Vagina (tissue), 2 donors: ENCODE measurements around the gene CCDC32. TPM values are rescaled to one million over a fixed set of nuclear protein-coding genes. Genes with fewer than 3 reads are reported as not detected.

Experiments
- DNase-seq, 2 donors: peaks; one replicate each; pipeline ENCODE4 v3.0.0-alpha.2; 2017; ENCODE audit errors: extremely low spot score in 2 of 2
- H3K27ac ChIP-seq: fragments of 200-600 bp; sonication (generic); one replicate; pipeline ENCODE4 v1.5.1; 2019
- H3K27me3 ChIP-seq: fragments of 200-600 bp; sonication (generic); one replicate; pipeline ENCODE4 v1.5.1; 2019
- H3K36me3 ChIP-seq, 2 donors: fragments of 200-600 bp; sonication (generic); one replicate each; pipeline ENCODE4 v1.5.1; 2017 to 2019
- H3K4me1 ChIP-seq: fragments of 200-600 bp; sonication (generic); one replicate; pipeline ENCODE4 v1.5.1; 2019
- H3K4me3 ChIP-seq, 2 donors: fragments of 200-600 bp; sonication (generic); 1 replicate in 1 of 2; 2 replicates in 1 of 2; pipeline ENCODE4 v1.5.1; 2016 to 2019
- H3K9me3 ChIP-seq: fragments of 200-600 bp; sonication (generic); one replicate; pipeline ENCODE4 v1.5.1; 2019
- CTCF ChIP-seq, 3 experiments: fragments of 450-650 bp in 2 of 3; fragments of 200-600 bp in 1 of 3; sonication (generic) in 1 of 3; IDR thresholded peaks; one replicate each; pipeline ENCODE4 v1.5.1; 2017 to 2019; ENCODE audit warnings: antibody characterized with exemption in 3 of 3, mild to moderate bottlenecking in 2 of 3, moderate library complexity in 2 of 3
- POLR2A ChIP-seq, 2 donors: fragments of 450-650 bp; IDR thresholded peaks; one replicate each; pipeline ENCODE4 v1.6.1; 2017; ENCODE audit warnings: antibody characterized with exemption in 2 of 2, mild to moderate bottlenecking in 2 of 2, moderate library complexity in 2 of 2
- POLR2AphosphoS5 ChIP-seq, 2 donors: sonication (generic); formaldehyde crosslinking; IDR thresholded peaks; one replicate each; pipeline ENCODE4 v1.9.0; 2017; ENCODE audit warnings: antibody characterized with exemption in 2 of 2, mild to moderate bottlenecking in 2 of 2, low read depth in 1 of 2; ENCODE audit not compliant: insufficient read depth in 1 of 2
- intact Hi-C: fragments of 100-400 bp; cut with DNase I; formaldehyde crosslinking; loops from one replicate; pipeline ENCODE4 v1.15.1; 2023
- small RNA-seq: library from RNA; depleted of rRNA; stranded (forward); fragments of <200 nt; gene quantifications from one replicate; pipeline ENCODE3, GENCODE V24; 2016
- total RNA-seq: library from RNA; depleted of rRNA; stranded (reverse); fragments of >200 nt; gene quantifications from one replicate; pipeline ENCODE4 v1.2.3, GENCODE V29; 2016

Gene CCDC32
- total RNA-seq, 1 donor from 2014 or later, result 20.6 TPM

- H3K27me3 ChIP-seq, result no peaks in the 10 kb centered on the region
- H3K4me1 ChIP-seq, result peaks cover 33% of the 10 kb centered on the region
- H3K36me3 ChIP-seq, result no peaks in the 10 kb centered on the region
- H3K9me3 ChIP-seq, result no peaks in the 10 kb centered on the region
- no peak overlapping the region for H3K27ac ChIP-seq
- DNase-seq, result no peak
- TF ChIP-seq POLR2A (IDR thresholded peaks at IDR 0.05) (no peak), POLR2AphosphoS5 (IDR thresholded peaks at IDR 0.05; ENCODE audit: insufficient read depth in 1 of 2, low read depth in 1 of 2) (no peak), CTCF (IDR thresholded peaks at IDR 0.05) (no peak)
- intact Hi-C loops, result no loop called here
- H3K4me3 ChIP-seq, result no peak overlapping the region
Measured at GRCh38 chr15:40510201-40510600, 54.6 kb downstream of the CCDC32 start.

DNA sequence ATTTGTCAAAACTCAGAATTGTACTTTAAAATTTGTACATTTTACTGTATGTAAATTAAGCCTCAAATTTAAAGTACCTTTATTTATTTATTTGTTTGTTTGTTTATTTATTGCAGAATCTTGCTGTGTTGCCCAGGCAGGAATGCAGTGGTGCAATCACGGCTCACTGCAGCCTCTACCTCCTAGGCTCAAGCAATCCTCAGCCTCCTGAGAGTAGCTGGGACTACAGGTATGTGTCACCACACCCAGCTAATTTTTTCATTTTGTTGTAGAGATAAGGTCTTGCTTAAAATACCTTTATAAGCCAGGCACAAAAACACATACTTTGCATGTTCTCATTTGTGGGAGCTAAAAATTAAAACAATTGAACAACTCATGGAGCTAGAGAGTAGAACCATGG is 56.6 kb downstream of the CCDC32 start:
- H3K36me3 ChIP-seq, result no peaks in the 10 kb centered on the region
- intact Hi-C loops, result no loop called here
- H3K4me3 ChIP-seq, result no peak overlapping the region
- no peaks in the 10 kb centered on the region for H3K9me3 ChIP-seq
- no peak overlapping the region for H3K27ac ChIP-seq
- peaks cover 33% of the 10 kb centered on the region for H3K4me1 ChIP-seq
- TF ChIP-seq POLR2A (IDR thresholded peaks at IDR 0.05) (no peak), CTCF (IDR thresholded peaks at IDR 0.05) (no peak), POLR2AphosphoS5 (IDR thresholded peaks at IDR 0.05; ENCODE audit: insufficient read depth in 1 of 2, low read depth in 1 of 2) (no peak)
- DNase-seq, result no peak
- no peaks in the 10 kb centered on the region for H3K27me3 ChIP-seq

- intact Hi-C loops, result no loop called here
- Histone ChIP-seq H3K9me3 (no peaks in the 10 kb centered on the region), H3K4me3 (peak overlapping the region; percentile 34 to 40), H3K27me3 (no peaks in the 10 kb centered on the region), H3K27ac (peak overlapping the region; percentile 22), H3K4me1 (peaks cover 28% of the 10 kb centered on the region), H3K36me3 (no peaks in the 10 kb centered on the region)
- DNase-seq, result no peak
- TF ChIP-seq CTCF (IDR thresholded peaks at IDR 0.05) (peak; percentile 2 to 84 (median 43)), POLR2AphosphoS5 (IDR thresholded peaks at IDR 0.05; ENCODE audit: insufficient read depth in 1 of 2, low read depth in 1 of 2) (peak in 1 of 2 donors; percentile 46), POLR2A (IDR thresholded peaks at IDR 0.05) (no peak)
Measured at GRCh38 chr15:40506964-40507571, 57.8 kb downstream of the CCDC32 start.

Small RNAs within 50 kb of the gene (small RNA-seq; reads per million reads assigned to genes)
- not detected for gene RF00017
- gene RNU6-516P, result not detected

Other genes starting within 250 kb of the CCDC32 start
- gene INAFM2, start 241.3 kb downstream of the CCDC32 start, total RNA-seq, result 5.2 TPM
- gene CCDC9B, start 224.1 kb downstream of the CCDC32 start, total RNA-seq, result 16.0 TPM
- 9.8 TPM for gene PHGR1, start 214.0 kb downstream of the CCDC32 start, total RNA-seq
- gene DISP2, start 206.8 kb downstream of the CCDC32 start, total RNA-seq, result 0.74 TPM
- gene KNSTRN, start 182.3 kb downstream of the CCDC32 start, total RNA-seq, result 13.5 TPM
- 30.4 TPM for gene IVD, start 159.2 kb downstream of the CCDC32 start, total RNA-seq
- gene BAHD1, start 124.1 kb downstream of the CCDC32 start, total RNA-seq, result 9.6 TPM
- 8.6 TPM for gene CHST14, start 94.1 kb downstream of the CCDC32 start, total RNA-seq
- 12.8 TPM for gene RPUSD2, start 4.3 kb upstream of the CCDC32 start, total RNA-seq
- gene KNL1, start 29.2 kb upstream of the CCDC32 start, total RNA-seq, result 3.4 TPM
- gene RAD51, start 130.1 kb upstream of the CCDC32 start, total RNA-seq, result 4.2 TPM
- 19.6 TPM for gene RMDN3, start 190.2 kb upstream of the CCDC32 start, total RNA-seq
- 69.7 TPM for gene GCHFR, start 199.0 kb upstream of the CCDC32 start, total RNA-seq
- gene C15orf62, start 204.9 kb upstream of the CCDC32 start, total RNA-seq, result 2.9 TPM
- 34.4 TPM for gene ZFYVE19, start 242.0 kb upstream of the CCDC32 start, total RNA-seq
- gene DNAJC17, start 242.4 kb upstream of the CCDC32 start, total RNA-seq, result 14.0 TPM